ENCODE results near the gene STK11. TPM values are rescaled to one million over a fixed set of nuclear protein-coding genes. Genes with fewer than 3 reads are reported as not detected.

The STK11 gene
- total RNA-seq, 1 experiment from 2014 or later, result 56.7 TPM

DNA sequence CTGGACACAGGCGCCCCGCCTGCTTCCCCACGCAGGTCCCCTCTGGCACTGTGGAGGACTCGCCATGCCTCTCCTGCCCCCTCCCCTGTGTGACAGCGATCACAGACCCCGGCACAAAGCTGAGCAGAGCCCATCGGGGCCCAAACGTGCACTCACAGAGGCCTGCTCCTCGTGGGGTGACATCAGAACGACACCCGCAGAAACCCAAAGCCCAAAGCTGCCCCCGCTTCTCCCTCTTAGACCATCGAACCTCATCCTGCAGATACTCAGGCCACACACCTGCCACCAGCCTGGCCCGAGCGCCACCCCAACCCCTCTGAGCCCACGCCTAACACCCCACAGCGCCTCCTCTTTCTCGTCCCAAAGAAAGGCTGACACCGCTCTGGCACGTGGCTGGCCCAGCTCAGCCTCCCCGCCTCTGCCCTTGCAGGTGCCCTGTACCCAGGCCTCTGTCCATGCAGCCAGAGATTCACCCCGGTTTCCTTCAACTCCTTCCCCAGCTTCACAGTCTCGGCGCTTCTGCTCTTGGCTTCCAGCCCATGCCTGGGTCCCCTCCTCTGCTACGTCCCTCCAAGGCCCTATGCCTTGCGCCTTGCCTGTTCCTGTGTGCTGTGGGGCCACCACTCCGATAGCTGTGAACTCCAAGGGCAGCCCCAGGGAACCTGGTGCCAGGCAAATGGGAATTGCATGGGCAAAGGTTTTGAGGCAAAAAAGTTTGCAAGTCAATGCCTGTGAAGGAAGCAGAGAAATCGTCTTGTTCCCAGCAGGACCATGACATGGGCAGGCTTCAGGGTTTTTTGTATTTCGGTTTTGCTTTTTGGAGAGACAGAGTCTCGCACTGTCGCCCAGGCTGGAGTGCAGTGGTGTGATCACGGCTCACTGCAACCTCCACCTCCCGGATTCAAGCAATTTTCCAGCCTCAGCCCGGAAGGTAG lies 33.1 kb downstream of the STK11 start:
- Mint-ChIP-seq H3K9me3 (ENCODE audit: unreplicated experiment) (no peaks in the 10 kb centered on the region), H3K27ac (ENCODE audit: unreplicated experiment) (peak overlapping the region; percentile 59)
- POLR2A ChIA-PET, result interaction anchor here (0.6 to 2.1 kb wide), 2 partner anchors 30 to 56 kb away, joined by 5 to 8 read pairs; partner anchors contain the start of gene CIRBP

DNA sequence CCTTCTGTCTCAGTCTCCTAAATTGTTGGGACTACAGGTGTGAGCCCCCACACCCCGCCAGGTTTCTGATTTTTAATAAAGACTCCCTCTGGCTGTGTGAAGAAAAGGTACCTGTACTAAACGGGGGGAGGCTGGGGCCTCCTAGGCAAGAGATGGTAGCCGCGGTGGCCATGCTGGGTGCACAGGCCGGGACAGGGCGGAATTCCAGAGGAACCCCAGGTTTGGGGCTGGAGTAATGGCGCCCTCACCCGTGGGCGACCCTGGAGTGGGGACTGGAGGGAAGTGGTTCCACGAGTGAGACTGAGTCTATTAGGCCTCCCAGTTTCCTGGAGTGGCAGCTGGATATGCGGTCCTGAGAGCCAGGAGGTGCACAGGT lies 33.8 kb downstream of the STK11 start:
- Histone ChIP-seq H3K27me3 (replicated peaks; ENCODE audit: control insufficient read depth, insufficient read depth, low read length) (no peaks in the 10 kb centered on the region), H3K36me3 (ENCODE audit: control insufficient read depth, insufficient read depth, low read length) (no peaks in the 10 kb centered on the region), H3K4me3 (ENCODE audit: low read depth, low read length) (no peak overlapping the region), H3K9me3 (no peaks in the 10 kb centered on the region), H3K4me1 (peaks cover 29% of the 10 kb centered on the region)
- no peaks in the 10 kb centered on the region for H3K9me3 Mint-ChIP-seq (ENCODE audit: unreplicated experiment)
- no peaks in the 10 kb centered on the region for H3K27me3 Mint-ChIP-seq (ENCODE audit: insufficient read depth, unreplicated experiment)
- TF ChIP-seq, protein P1, sequence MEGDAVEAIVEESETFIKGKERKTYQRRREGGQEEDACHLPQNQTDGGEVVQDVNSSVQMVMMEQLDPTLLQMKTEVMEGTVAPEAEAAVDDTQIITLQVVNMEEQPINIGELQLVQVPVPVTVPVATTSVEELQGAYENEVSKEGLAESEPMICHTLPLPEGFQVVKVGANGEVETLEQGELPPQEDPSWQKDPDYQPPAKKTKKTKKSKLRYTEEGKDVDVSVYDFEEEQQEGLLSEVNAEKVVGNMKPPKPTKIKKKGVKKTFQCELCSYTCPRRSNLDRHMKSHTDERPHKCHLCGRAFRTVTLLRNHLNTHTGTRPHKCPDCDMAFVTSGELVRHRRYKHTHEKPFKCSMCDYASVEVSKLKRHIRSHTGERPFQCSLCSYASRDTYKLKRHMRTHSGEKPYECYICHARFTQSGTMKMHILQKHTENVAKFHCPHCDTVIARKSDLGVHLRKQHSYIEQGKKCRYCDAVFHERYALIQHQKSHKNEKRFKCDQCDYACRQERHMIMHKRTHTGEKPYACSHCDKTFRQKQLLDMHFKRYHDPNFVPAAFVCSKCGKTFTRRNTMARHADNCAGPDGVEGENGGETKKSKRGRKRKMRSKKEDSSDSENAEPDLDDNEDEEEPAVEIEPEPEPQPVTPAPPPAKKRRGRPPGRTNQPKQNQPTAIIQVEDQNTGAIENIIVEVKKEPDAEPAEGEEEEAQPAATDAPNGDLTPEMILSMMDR (IDR thresholded peaks at IDR 0.05; ENCODE audit: insufficient read depth in 1 of 2, low read depth in 1 of 2, low read length in 1 of 2, severe bottlenecking in 1 of 2, unreplicated experiment in 1 of 2), result no peak
- peaks cover 13% of the 10 kb centered on the region for H3K36me3 Mint-ChIP-seq (ENCODE audit: insufficient read depth, unreplicated experiment)
- DNase-seq, result no peak
- peak overlapping the region; percentile 76 for H3K4me3 Mint-ChIP-seq (ENCODE audit: unreplicated experiment)
- POLR2A ChIA-PET, result interaction anchor here (2.1 kb wide), 1 partner anchor 30 kb away, joined by 8 read pairs; the partner anchor contains the start of gene CIRBP
- intact Hi-C loops (cut with micrococcal nuclease; ENCODE audit: unreplicated experiment), result no loop called here
- CTCF ChIA-PET, result no interaction called here
- H3K4me1 Mint-ChIP-seq (ENCODE audit: low read depth, unreplicated experiment), result no peaks in the 10 kb centered on the region
- BruUV-seq (replicated peaks), result no TSS peak
- no peak overlapping the region for H3K27ac Mint-ChIP-seq (ENCODE audit: unreplicated experiment)

More for the DNA sequence above, 33.1 kb downstream of the STK11 start:
- intact Hi-C loops (cut with micrococcal nuclease; ENCODE audit: unreplicated experiment), result no loop called here
- Histone ChIP-seq H3K4me3 (ENCODE audit: low read depth, low read length) (peak overlapping the region; percentile 79), H3K9me3 (no peaks in the 10 kb centered on the region), H3K36me3 (ENCODE audit: control insufficient read depth, insufficient read depth, low read length) (no peaks in the 10 kb centered on the region), H3K4me1 (peaks cover 22% of the 10 kb centered on the region), H3K27me3 (replicated peaks; ENCODE audit: control insufficient read depth, insufficient read depth, low read length) (no peaks in the 10 kb centered on the region)
- Mint-ChIP-seq H3K4me1 (ENCODE audit: low read depth, unreplicated experiment) (no peaks in the 10 kb centered on the region), H3K27me3 (ENCODE audit: insufficient read depth, unreplicated experiment) (no peaks in the 10 kb centered on the region), H3K4me3 (ENCODE audit: unreplicated experiment) (peak overlapping the region; percentile 76), H3K36me3 (ENCODE audit: insufficient read depth, unreplicated experiment) (peaks cover 13% of the 10 kb centered on the region)
- no peak for DNase-seq
- CTCF ChIA-PET, result interaction anchor here (0.5 kb wide), 1 partner anchor 174 kb away, joined by 3 read pairs; no protein-coding TSS in a partner anchor
- TF ChIP-seq, protein P1 (IDR thresholded peaks at IDR 0.05; ENCODE audit: insufficient read depth in 1 of 2, low read depth in 1 of 2, low read length in 1 of 2, severe bottlenecking in 1 of 2, unreplicated experiment in 1 of 2), result no peak
- no TSS peak for BruUV-seq (replicated peaks)

DNA sequence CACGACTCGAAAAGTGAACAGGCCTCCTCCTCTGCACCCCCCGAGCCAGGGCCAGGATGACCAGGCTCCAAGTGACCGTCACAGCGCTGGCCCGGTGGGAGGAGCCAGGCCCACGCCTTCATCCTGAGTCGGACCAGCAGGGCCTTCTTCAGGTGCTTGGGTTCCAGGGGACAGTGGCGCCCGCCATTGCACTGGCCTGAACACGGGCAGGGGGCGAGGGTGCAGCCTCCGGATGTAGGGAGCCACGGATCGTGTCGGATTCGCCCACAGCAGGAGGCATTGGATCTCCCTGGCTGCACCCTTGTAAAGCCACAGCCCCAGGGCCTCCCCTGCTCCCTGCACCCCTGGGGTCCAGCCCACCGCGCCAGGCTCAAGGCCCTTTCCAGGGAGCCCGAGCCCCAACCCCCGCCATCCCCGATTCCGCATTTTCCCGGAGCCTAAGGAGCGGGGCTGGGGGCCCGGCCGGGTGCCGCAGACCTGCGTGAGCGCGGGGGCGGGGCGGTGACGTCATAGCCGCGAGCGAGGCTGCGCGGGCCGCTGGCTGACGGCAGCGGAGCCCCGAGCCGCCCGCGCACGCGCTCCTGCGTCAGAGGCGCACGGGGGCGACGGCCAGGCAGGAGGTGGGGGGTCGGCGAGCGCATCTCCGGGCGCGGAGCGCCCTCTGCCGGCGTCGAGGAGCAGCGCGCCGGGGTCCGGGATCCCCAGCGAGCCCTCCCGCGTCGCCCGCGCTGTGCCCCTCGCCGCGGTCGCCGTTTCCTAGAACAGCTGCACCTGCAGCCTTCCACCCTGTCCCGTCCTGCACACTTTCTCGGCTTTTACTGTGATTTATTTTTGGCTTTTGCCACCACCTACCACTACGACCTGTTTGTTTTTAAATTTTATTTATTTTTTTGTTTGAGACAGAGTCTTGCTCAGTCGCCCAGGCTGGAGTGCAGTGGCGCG lies 34.5 kb downstream of the STK11 start:
- H3K4me1 Mint-ChIP-seq (ENCODE audit: low read depth, unreplicated experiment), result no peaks in the 10 kb centered on the region
- no peaks in the 10 kb centered on the region for H3K9me3 ChIP-seq
- ChIA-PET POLR2A (interaction anchor here (1.6 to 2.3 kb wide), 3 partner anchors 27 to 29 kb away, joined by 8 to 30 read pairs (median 8); partner anchors contain the start of gene CIRBP), CTCF (interaction anchor here (0.5 to 2.1 kb wide), 4 partner anchors 17 to 79 kb away, joined by 3 to 23 read pairs (median 4); partner anchors contain the start of gene CIRBP)
- no peaks in the 10 kb centered on the region for H3K36me3 ChIP-seq (ENCODE audit: control insufficient read depth, insufficient read depth, low read length)
- peak; percentile 85 to 94 for DNase-seq
- H3K27me3 ChIP-seq (replicated peaks; ENCODE audit: control insufficient read depth, insufficient read depth, low read length), result no peaks in the 10 kb centered on the region
- peaks cover 13% of the 10 kb centered on the region for H3K36me3 Mint-ChIP-seq (ENCODE audit: insufficient read depth, unreplicated experiment)
- no TSS peak for BruUV-seq (replicated peaks)
- TF ChIP-seq, protein P1 (IDR thresholded peaks at IDR 0.05; ENCODE audit: insufficient read depth in 1 of 2, low read depth in 1 of 2, low read length in 1 of 2, severe bottlenecking in 1 of 2, unreplicated experiment in 1 of 2), result peak; percentile 51 to 84
- peak overlapping the region; percentile 45 for H3K4me3 ChIP-seq (ENCODE audit: low read depth, low read length)
- intact Hi-C loops (cut with micrococcal nuclease; ENCODE audit: unreplicated experiment), result no loop called here
- H3K27ac Mint-ChIP-seq (ENCODE audit: unreplicated experiment), result no peak overlapping the region
- no peaks in the 10 kb centered on the region for H3K27me3 Mint-ChIP-seq (ENCODE audit: insufficient read depth, unreplicated experiment)
- peak overlapping the region; percentile 76 for H3K4me3 Mint-ChIP-seq (ENCODE audit: unreplicated experiment)
- H3K9me3 Mint-ChIP-seq (ENCODE audit: unreplicated experiment), result no peaks in the 10 kb centered on the region
- H3K4me1 ChIP-seq, result peaks cover 36% of the 10 kb centered on the region
